ENCODE data around the gene TBC1D5. TPM values are rescaled to one million over a fixed set of nuclear protein-coding genes. Genes with fewer than 3 reads are reported as not detected.

TBC1D5 gene
- total RNA-seq, 1 experiment from 2014 or later = 33.9 TPM

- Histone ChIP-seq H3K9ac (ENCODE audit: low read length) (no peak overlapping the region), H3K27ac (ENCODE audit: low read depth, low read length) (no peak overlapping the region), H3K9me2 (ENCODE audit: insufficient read depth) (no peaks in the 10 kb centered on the region), H3K27me3 (ENCODE audit: insufficient read depth, low read length) (no peaks in the 10 kb centered on the region), H3K79me2 (ENCODE audit: insufficient read depth, low read length) (no peaks in the 10 kb centered on the region), H3K36me3 (ENCODE audit: control insufficient read depth in 1 of 2, insufficient read depth in 2 of 2, low read length in 2 of 2) (no peaks in the 10 kb centered on the region), H4K20me1 (ENCODE audit: insufficient read depth) (no peaks in the 10 kb centered on the region), H3K4me1 (ENCODE audit: control insufficient read depth in 1 of 2, insufficient read depth in 2 of 2, low read length in 2 of 2) (no peaks in the 10 kb centered on the region), H3K4me3 (replicated peaks in 1 of 2; ENCODE audit: low read depth in 1 of 2, low read length in 2 of 2) (no peak overlapping the region), H3K9me3 (ENCODE audit: control insufficient read depth in 1 of 2, insufficient read depth in 1 of 2, low read depth in 1 of 2, low read length in 2 of 2) (no peaks in the 10 kb centered on the region), H2AFZ (ENCODE audit: low read depth, low read length, poor library complexity, severe bottlenecking) (no peak overlapping the region), H3K4me2 (ENCODE audit: low read length) (no peak overlapping the region)
- ChIA-PET POLR2A (no interaction called here), RAD21 (ENCODE audit: low non-redundant PET in 1 of 2, low total read pairs in 2 of 2, uncharacterized antibody in 2 of 2, unreplicated experiment in 2 of 2) (no interaction called here), CTCF (no interaction called here)
- BruUV-seq (replicated peaks) = no TSS peak
- TF ChIP-seq CEBPB (IDR thresholded peaks at IDR 0.05; ENCODE audit: low read depth) (no peak), ZNF274 (IDR thresholded peaks at IDR 0.05; ENCODE audit: low read depth, low read length) (no peak), EGR1 (IDR thresholded peaks at IDR 0.05; ENCODE audit: low read depth) (no peak), ATF3 (IDR thresholded peaks at IDR 0.05) (no peak), CBX3 (IDR thresholded peaks at IDR 0.05; ENCODE audit: low read depth) (no peak), ZFX (IDR thresholded peaks at IDR 0.05) (no peak), ELF1 (IDR thresholded peaks at IDR 0.05; ENCODE audit: borderline replicate concordance, low read depth) (no peak), MAX (IDR thresholded peaks at IDR 0.05) (no peak), SP1 (IDR thresholded peaks at IDR 0.05; ENCODE audit: low read depth) (no peak), EZH2phosphoT487 (IDR thresholded peaks at IDR 0.05; ENCODE audit: borderline replicate concordance) (no peak), SRF (IDR thresholded peaks at IDR 0.05; ENCODE audit: low read depth) (no peak), POLR2AphosphoS5 (IDR thresholded peaks at IDR 0.05; ENCODE audit: low read depth, low read length) (no peak), FOSL1 (IDR thresholded peaks at IDR 0.05; ENCODE audit: low read depth) (no peak), JUND (IDR thresholded peaks at IDR 0.05) (no peak), EZH2 (IDR thresholded peaks at IDR 0.05) (no peak), RAD21 (IDR thresholded peaks at IDR 0.05; ENCODE audit: low read depth) (no peak)
- TF ChIP-seq, protein P1, sequence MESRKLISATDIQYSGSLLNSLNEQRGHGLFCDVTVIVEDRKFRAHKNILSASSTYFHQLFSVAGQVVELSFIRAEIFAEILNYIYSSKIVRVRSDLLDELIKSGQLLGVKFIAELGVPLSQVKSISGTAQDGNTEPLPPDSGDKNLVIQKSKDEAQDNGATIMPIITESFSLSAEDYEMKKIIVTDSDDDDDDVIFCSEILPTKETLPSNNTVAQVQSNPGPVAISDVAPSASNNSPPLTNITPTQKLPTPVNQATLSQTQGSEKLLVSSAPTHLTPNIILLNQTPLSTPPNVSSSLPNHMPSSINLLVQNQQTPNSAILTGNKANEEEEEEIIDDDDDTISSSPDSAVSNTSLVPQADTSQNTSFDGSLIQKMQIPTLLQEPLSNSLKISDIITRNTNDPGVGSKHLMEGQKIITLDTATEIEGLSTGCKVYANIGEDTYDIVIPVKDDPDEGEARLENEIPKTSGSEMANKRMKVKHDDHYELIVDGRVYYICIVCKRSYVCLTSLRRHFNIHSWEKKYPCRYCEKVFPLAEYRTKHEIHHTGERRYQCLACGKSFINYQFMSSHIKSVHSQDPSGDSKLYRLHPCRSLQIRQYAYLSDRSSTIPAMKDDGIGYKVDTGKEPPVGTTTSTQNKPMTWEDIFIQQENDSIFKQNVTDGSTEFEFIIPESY (IDR thresholded peaks at IDR 0.05; ENCODE audit: extremely low read depth, insufficient replicate concordance, low read length) = no peak
- DNase-seq (ENCODE audit: low read depth, low spot score) (no peak), ATAC-seq (no peak)
- intact Hi-C loops (cut with micrococcal nuclease) = no loop called here
Measured at GRCh38 chr3:17119201-17120072, 623.0 kb downstream of the TBC1D5 start.

All from HCT116 (cell line).